Measurements from ENCODE around the gene RFX8. TPM values are rescaled to one million over a fixed set of nuclear protein-coding genes. Genes with fewer than 3 reads are reported as not detected.

The RFX8 gene
- total RNA-seq, 1 donor from 2014 or later, result 0.49 TPM

GRCh38 chr2:101349893-101350662 lies 124.8 kb downstream of the RFX8 start:
- intact Hi-C loops (cut with micrococcal nuclease), result no loop called here
- Mint-ChIP-seq H3K27me3 (peaks cover 8% of the 10 kb centered on the region), H3K4me1 (peaks cover 7% of the 10 kb centered on the region), H3K4me3 (no peak overlapping the region), H3K27ac (no peak overlapping the region), H3K36me3 (ENCODE audit: low read depth) (no peaks in the 10 kb centered on the region), H3K9me3 (no peaks in the 10 kb centered on the region)
- DNase-seq, result peak; percentile 72

DNA sequence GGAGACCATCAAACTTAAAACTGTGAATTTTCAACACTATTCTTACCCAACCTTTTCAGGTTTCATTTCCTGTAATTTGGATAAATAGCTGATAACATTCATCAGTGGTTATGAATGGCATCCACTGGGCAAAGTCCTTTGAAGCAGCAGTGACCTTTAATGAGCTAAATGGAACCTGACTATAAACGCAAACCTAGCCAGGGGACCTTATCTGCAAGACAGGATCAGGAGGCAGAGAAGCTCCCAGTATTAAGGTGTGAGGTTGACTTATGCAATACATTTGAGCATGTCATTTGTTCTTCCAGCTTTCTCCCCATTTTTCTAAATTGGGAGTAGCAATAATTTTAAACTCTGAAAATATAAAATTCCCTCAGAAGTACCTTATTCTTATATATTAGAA lies 126.0 kb downstream of the RFX8 start:
- Mint-ChIP-seq H3K4me3 (no peak overlapping the region), H3K27me3 (peaks cover 11% of the 10 kb centered on the region), H3K9me3 (no peaks in the 10 kb centered on the region), H3K4me1 (peaks cover 7% of the 10 kb centered on the region), H3K36me3 (ENCODE audit: low read depth) (no peaks in the 10 kb centered on the region), H3K27ac (no peak overlapping the region)
- intact Hi-C loops (cut with micrococcal nuclease), result no loop called here
- DNase-seq, result no peak

Other genes with a start within 250 kb of the RFX8 start
- 65.0 and 69.6 TPM in 2 replicates for gene CNOT11, start 222.2 kb downstream of the RFX8 start, total RNA-seq
- 40.3 and 40.7 TPM in 2 replicates for gene RNF149, start 166.4 kb downstream of the RFX8 start, total RNA-seq
- not detected in 2 replicates for gene CREG2, start 87.6 kb downstream of the RFX8 start, total RNA-seq
- gene MAP4K4, start 222.6 kb upstream of the RFX8 start, total RNA-seq, result 41.2 and 42.6 TPM in 2 replicates